NCI-H524 treated with DMSO at 0.1 percent for 48 hours (cell line): ENCODE measurements around the gene KCNJ11.

ENCODE experiments used
- DNase-seq: peaks from one replicate; lab custom pipeline; 2025; lab: John Stamatoyannopoulos, UW

Gene KCNJ11

DNA sequence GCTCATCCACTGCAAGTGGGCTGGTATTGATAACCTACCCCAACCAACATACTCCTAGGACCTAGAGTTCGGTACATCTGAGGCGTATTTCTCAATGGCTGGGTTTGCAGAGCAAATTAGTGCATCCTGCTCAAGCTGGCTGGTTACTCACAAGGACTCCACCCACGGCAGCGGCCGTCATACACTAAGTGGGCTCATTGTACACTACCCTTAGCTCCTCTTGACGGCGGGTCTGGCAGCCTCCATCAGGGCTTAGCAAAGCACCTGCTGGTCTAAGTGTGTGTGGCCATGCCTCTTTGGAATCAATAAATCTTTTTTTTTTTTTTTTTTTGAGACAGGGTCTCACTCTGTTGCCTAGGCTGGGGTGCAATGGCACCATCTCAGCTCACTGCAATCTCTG is 20.2 kb upstream of the KCNJ11 start:
- no peak for DNase-seq

DNA sequence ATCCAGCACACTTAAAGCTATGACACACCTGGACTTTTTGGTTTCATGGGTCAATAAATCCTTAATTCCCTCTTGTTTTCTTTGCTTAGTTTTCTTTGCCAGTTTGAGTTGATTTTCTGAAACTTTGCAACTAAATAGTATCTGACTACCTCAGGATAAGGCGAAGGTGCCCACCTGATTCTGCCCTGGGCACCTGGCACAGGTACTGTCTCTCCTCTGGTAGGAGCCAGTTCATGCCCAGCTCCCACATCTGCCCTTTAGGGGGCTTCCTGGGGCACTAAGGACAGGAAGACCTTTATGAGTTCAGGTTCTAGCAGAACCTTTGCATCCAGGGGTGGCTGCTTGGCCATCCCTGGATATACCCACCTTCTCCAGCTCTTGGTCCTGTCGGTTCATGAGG is 19.6 kb upstream of the KCNJ11 start:
- DNase-seq: no peak

GRCh38 chr11:17407575-17407974 is 19.1 kb upstream of the KCNJ11 start:
- no peak for DNase-seq

GRCh38 chr11:17406818-17407149 is 18.3 kb upstream of the KCNJ11 start:
- DNase-seq: no peak

DNA sequence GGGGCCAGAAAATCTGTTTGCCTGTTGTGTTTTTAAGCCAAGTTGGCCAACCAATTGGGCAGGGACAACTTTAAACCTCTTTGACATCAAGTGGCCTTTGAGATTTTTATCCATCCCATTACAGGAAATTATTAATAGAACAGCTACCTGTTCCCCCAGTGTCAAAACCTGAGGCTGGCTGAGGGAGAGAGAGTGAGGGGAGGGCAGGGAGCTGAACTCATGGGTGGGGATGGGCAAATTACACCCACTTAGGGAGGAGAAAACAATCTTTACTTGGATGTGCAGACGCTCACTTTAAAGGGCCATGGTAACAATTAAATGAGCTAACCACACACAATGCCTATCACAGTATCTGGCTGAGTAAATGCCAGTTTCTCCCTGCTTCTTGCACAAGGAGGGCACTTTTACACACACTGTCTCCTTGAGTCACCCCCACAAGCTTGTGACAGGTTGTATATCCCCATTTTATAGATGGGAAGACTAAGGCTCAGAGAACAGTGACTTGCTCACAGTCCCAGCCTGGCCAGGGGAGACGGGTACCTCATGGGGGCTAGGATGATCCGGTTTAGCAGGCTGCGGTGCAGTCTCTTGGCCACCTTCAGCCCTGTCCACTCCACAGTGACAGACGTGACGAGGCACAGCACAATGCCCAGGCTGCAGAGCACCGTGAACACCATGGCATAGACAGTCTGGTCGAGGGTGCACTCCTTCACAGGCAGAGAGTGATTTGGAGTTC is 17.8 kb upstream of the KCNJ11 start:
- DNase-seq: no peak

DNA sequence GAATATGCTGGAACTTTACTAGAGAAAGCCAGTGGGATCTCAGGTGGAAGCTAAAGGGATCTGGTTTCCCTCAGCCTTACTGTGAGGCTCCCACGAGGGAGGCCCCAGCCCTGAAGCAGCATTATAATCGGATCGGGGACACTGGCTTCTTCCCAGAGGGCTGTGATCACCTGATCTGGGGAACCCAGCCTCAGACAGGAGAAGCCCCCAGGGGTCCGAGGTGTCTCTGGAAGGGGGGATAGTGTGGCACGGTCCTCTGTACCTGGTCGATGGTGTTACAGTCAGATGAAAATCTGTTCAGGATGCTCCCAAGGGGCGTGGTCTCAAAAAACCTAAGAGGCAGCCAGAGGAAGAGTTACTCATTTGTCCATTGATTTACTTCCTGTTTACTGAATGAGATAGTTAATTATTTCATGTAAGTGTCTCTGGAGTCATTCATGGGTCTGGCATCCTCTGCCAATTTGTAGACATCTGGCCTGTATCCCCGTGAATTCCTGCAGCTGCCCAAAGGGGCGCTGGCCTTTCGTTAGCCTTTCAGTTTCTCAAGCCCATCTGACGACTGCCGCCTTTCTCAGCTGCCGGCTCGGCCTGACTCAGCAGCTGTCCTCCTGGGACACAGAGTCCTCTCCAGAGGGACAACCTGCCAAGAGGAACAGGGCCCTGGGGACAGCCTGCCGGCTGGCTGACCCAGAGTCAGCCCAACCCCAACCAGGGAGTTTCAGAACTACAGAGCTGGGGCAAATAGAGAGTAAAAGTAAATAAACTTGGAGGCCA is 17.0 kb upstream of the KCNJ11 start:
- no peak for DNase-seq

DNA sequence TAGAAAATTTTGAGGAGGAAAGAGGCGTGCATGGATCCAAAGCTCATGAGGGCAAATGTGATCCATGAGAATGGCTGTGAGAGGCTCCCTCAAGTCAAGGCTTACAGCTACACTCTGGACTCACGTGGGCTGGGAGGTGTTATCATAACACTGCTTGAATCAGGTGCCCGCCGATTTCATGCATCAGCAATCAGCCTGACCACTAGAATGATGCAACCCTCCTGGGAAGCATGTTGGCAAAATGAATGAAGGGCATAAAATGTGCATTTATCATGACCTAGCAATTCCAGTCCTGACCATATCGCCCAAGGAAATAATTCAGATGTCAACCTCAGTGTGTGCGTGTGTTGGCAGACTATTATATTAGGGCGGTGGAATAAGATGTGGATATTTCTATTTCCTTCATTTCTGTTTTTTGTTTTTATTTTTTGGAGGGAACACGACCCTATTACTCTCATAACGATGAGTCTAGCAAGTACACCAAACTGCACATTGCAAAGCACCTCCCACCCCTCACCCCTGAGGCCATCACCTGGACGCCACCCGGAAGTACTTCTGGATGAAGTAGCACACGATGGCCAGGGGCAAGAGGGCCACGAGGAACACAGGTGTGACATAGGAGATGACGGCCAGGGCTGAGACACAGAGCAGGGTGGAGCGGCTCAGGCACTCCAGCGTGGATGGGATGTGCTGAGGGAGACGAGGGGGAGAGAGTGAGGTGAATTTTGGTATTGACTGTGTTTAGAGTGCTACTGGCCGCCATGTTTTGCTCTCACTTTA is 15.7 kb upstream of the KCNJ11 start:
- DNase-seq: no peak

DNA sequence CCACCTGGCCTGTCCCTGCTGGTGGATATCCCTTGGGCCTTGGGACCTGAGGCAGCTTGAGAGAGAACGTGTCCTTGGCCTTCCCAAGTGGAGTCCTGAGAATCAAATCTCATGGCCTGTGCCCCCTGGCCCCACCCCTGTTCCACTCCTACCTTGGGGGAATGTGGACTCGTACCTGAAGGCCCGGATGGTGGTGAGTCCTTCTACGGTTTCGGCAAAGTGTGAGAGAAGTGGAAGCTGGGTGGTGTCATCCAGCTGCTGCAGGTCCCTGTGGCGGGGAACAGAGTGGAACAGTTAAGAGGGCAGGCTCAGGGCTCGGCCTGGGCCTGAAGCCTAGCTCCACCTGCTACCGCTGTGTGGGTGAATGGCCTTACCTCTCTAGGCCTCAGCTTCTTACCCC is 14.0 kb upstream of the KCNJ11 start:
- DNase-seq: no peak

GRCh38 chr11:17401841-17402240 is 13.4 kb upstream of the KCNJ11 start:
- no peak for DNase-seq

DNA sequence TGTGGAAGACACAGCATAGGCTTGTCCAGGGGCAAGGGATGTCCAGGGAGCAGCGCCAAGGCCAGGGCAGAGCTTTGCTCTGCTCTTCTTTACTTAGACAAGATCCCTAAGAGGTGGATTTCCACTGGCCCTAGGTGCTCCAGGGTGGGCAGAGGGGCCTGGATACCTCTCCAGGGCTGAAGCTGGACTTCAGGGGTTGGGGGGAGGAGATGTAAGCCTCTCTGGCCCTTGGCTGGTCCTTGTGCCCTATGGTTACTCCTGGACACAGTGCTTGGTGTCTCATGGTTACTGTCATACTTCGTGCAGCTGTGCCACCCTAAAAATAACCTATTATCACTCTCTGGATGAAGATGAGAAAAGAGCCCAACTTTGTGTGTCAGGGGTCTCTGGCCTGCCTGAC is 12.9 kb upstream of the KCNJ11 start:
- DNase-seq: no peak

DNA sequence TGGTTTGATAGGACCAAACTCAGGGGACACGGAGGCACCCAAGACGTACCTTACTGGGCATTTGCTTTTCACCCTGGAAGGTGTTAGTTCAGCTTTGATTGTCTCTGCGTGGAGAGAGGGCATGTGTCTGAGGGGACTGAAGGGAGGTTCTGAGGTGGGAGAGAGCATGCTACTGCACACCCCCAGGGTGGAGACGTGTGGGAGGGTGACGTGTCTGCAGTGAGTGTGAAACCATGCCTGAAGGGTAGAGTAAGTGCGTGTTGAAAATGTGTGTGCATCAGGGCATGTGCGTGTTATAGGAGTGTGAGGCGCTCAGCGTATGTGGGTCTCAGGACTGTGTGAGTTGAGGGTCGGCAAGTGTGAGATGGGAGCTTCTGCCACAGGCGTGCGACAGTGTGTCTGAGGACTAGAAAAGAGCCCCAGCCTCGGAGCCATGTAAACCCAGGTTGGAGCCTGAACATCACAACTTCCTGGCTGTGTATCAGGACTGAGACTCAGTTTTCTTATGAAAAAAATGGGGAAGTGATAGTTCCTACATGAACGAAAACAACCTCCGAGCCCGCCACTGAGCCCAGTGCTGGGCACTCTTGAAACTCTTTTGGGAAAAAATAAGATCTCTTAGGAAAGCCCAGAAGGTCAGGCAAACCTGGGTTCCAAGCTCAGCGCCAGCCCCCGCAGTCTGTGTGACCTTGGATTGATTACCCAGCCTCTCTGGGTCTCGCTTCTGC is 11.8 kb upstream of the KCNJ11 start:
- no peak for DNase-seq

- DNase-seq: no peak
Measured at GRCh38 chr11:17399236-17399635, 10.8 kb upstream of the KCNJ11 start.

GRCh38 chr11:17397311-17398002 is 9.0 kb upstream of the KCNJ11 start:
- DNase-seq: no peak

- DNase-seq: no peak
Measured at GRCh38 chr11:17396598-17397310, 8.3 kb upstream of the KCNJ11 start.

DNA sequence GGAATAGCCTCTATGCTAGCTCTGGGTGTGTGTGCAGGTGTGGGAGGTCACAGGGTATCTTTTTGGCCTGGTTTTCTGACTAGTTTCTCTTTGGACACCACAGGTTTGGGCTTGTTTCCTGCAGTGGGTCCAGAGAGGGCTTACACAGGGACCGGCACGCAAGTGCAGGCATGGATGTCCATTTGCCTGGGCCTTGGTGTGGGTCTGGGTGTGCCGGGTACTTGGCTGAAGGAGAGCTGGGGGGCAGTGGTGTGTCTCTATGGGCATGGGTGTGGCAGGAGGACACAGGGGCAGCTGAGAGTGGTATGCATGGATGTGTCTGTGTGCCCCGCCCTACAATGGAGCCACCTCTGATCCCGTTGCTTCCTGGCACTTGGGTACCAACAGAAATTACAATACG is 7.5 kb upstream of the KCNJ11 start:
- DNase-seq: no peak

- no peak for DNase-seq
Measured at GRCh38 chr11:17395554-17395961, 7.1 kb upstream of the KCNJ11 start.

- DNase-seq: no peak
Measured at GRCh38 chr11:17394743-17395390, 6.4 kb upstream of the KCNJ11 start.

DNA sequence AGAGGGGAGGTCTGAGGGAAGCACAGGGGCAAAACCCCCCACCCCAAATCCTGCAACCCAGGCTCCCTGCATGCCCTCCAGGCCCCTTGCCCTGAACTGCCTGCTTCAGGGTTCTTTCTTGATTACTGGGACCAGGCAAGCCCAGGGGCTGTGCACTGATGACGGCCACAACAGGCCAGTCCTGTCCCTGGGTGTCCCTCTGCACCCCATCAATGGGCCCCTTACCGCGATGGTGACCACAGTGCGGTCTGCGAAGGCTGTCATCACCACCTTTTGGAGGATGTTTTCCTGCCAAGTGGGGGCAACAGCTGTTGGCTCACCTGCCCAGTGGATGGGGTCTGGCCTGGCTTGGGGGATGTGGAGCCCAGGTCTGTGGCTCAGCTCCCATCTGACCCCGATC is 5.0 kb upstream of the KCNJ11 start:
- DNase-seq: no peak

DNA sequence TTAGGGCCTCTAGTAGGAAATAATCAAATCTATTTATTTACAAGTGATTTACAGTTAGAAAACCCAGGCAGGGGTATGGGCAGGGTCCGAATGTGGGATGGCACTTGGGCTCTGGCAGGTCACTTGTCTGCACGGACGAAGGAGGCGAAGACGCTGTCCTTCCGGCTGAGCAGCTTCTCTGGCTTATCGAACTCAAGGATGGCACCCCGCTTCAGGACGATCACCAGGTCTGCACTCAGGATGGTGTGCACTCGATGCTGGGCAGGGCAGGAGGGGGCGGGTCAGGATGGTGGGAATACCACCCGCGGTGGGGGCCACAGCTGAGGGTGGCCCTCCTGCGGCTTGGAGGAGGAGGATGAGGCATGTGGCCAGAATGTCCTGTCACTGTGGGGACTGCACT is 4.4 kb upstream of the KCNJ11 start:
- no peak for DNase-seq

DNA sequence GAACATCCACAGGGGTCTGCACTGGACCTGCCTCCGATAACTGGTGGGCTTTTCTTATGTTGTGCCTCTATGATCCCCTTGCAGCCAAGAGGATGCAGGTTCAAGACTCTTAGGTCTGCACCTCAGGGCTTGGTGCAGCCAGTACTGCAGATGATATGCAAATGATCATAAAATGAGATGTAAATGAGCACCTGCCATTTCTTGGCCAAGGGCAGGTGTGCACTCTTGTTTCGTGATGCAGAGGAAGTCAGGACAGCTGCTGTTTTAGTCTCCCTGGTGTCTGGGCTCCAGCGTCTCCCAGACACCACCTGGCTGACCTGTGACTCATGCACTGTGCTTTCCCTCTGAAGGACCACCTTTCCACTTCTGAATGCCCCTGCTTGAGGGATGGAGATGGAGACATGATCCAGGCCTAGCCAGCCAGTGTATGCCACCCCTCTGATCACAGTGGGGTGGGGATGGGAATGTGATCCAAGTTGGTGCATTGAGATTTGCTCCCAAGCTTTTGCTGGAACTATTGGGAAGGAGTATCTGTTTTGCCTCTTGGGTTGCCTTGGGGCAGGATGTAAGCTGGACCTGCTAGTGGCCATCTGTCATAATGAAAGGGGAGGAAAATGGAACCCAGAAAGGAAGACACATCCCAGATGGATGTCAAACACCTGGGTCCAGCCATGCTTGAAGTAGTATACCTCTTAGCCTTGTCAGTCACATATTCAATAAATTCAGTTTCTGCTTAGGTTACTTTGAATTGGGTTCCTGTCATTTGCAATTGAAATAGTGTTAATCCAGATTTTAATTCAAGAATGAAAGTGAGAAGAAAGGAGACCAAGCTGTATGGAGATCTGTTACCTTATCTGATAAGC is 3.3 kb upstream of the KCNJ11 start:
- no peak for DNase-seq
